Fibroblast of mammary gland (primary cell): ENCODE data around the gene IFNAR1.

Experiments used
- DNase-seq: peaks from one replicate; pipeline ENCODE4 v3.0.0-alpha.2; 2010; ENCODE audit warnings: low read depth
- H3K4me3 ChIP-seq: 2 replicates; pipeline ENCODE4 v1.5.1; 2011; ENCODE audit warnings: low read depth, mild to moderate bottlenecking, low read length, moderate library complexity; ENCODE audit not compliant: control insufficient read depth
- TF ChIP-seq, protein P1 (sequence below): conservative IDR thresholded peaks from 2 replicates; pipeline ENCODE4 v1.5.1; 2011; ENCODE audit warnings: low read depth, low read length, inconsistent platforms; ENCODE audit not compliant: control insufficient read depth, insufficient read depth

IFNAR1 gene

GRCh38 chr21:33396436-33396835 is 71.7 kb downstream of the IFNAR1 start:
- no peak for DNase-seq
- TF ChIP-seq, protein P1, sequence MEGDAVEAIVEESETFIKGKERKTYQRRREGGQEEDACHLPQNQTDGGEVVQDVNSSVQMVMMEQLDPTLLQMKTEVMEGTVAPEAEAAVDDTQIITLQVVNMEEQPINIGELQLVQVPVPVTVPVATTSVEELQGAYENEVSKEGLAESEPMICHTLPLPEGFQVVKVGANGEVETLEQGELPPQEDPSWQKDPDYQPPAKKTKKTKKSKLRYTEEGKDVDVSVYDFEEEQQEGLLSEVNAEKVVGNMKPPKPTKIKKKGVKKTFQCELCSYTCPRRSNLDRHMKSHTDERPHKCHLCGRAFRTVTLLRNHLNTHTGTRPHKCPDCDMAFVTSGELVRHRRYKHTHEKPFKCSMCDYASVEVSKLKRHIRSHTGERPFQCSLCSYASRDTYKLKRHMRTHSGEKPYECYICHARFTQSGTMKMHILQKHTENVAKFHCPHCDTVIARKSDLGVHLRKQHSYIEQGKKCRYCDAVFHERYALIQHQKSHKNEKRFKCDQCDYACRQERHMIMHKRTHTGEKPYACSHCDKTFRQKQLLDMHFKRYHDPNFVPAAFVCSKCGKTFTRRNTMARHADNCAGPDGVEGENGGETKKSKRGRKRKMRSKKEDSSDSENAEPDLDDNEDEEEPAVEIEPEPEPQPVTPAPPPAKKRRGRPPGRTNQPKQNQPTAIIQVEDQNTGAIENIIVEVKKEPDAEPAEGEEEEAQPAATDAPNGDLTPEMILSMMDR = no peak
- no peak overlapping the region for H3K4me3 ChIP-seq

- TF ChIP-seq, protein P1 = no peak
- DNase-seq = peak; percentile 88
- H3K4me3 ChIP-seq = no peak overlapping the region
Observed at GRCh38 chr21:33396951-33397350, 72.2 kb downstream of the IFNAR1 start.

GRCh38 chr21:33397717-33398116 is 72.9 kb downstream of the IFNAR1 start:
- DNase-seq = no peak
- TF ChIP-seq, protein P1 = no peak
- H3K4me3 ChIP-seq = no peak overlapping the region

DNA sequence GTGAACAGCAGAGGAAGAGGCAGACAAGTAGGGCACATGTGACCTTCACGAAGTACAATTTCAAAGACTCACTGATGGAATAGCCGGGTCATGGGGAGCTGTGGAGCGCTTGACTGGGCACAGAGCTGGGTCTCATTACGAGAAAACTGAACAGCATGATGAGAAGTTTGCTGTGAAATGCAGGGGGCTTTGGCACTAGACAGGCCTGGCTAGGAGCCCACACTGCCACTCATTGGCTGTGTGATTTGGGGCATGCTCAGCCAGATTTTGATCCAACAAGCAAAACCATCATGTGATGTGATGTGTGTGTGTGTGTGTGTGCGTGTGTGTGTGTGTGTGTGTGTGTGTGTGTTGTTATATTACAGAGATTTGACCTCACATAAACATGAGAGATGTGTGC is 73.6 kb downstream of the IFNAR1 start:
- DNase-seq = no peak
- TF ChIP-seq, protein P1 = no peak
- H3K4me3 ChIP-seq = no peak overlapping the region

- TF ChIP-seq, protein P1 = no peak
- DNase-seq = no peak
- H3K4me3 ChIP-seq = no peak overlapping the region
Observed at GRCh38 chr21:33401630-33401992, 76.8 kb downstream of the IFNAR1 start.

DNA sequence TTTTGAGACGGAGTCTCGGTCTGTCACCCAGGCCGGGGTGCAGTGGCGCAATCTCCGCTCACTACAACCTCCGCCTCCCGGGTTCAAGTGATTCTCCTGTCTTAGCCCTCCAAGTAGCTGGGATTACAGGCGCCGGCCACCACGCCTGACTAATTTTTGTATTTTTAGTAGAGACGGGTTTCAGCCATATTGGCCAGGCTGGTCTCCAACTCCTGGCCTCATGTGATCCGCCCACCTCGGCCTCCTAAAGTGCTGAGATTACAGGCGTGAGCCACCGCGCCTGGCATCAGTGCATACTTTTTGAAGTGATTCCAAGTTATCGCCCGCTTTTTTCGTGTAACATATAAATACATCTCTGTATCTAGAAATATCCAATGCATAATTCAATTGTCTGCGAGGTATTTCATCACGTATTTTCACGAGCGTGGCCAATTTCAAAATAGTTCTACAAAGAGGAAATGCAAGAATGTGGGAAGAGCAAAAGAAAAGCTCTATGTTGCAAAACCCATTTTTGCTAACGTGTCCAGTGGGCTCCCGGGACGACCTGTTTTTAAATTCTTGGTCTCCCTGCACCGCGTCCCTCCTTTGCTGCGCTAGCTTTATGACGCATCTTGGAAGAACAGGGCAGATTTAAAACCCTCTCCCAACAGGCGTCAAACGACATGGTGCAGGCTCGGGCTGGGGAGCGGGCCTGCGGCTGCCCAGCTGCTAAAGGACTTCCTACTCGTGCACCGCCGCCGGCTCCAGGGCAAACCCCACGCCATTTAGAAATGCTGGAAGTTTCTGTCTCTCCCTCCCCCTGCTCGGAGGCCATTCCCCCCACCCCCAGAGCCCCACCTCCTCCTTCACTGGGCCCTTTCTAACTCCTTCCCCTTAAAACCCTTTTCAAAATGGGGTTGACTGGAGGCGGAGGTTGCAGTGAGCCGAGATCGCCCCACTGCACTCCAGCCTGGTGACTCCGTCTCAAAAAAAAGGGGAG is 77.5 kb downstream of the IFNAR1 start:
- TF ChIP-seq, protein P1 = no peak
- peak overlapping the region; percentile 37 for H3K4me3 ChIP-seq
- peak; percentile 82 for DNase-seq
